Endothelial cell of umbilical vein (primary cell): Measurements from ENCODE around the gene SEC22C. TPM values are rescaled to one million over a fixed set of nuclear protein-coding genes. Genes with fewer than 3 reads are reported as not detected.

Experiments
- BruUV-seq: library from RNA; stranded (reverse); fragments of 400-500 nt; replicated peaks from 2 replicates; lab custom pipeline; 2021; lab: Mats Ljungman, UMichigan
- CTCF ChIA-PET: fragments of 300-600, 350-600 bp; sonication (Branson Sonifier 250); formaldehyde crosslinking; loops from one replicate; lab custom pipeline; 2021; ENCODE audit warnings: antibody characterized with exemption, inconsistent platforms; lab: Charles Lee
- POLR2A ChIA-PET: fragments of 300-600, 350-600 bp; sonication (Branson Sonifier 250); formaldehyde crosslinking; loops from one replicate; lab custom pipeline; 2021; ENCODE audit warnings: antibody characterized with exemption, inconsistent platforms; lab: Charles Lee
- DNase-seq: peaks from one replicate; pipeline ENCODE4 v3.0.0-alpha.2; 2011; ENCODE audit warnings: low read depth, low spot score
- FAIRE-seq: peaks from 2 replicates; lab custom pipeline; 2011; peaks lifted over from hg19 to GRCh38; lab: Jason Lieb, UNC
- H2AFZ ChIP-seq: 2 replicates; pipeline ENCODE4 v1.6.0; 2012; ENCODE audit warnings: low read depth, low read length, control low read depth, inconsistent platforms
- H3K27ac ChIP-seq: 2 replicates; pipeline ENCODE4 v1.5.1; 2011; ENCODE audit warnings: low read depth, mild to moderate bottlenecking, control low read depth, low read length, moderate library complexity; ENCODE audit not compliant: insufficient read depth
- H3K27me3 ChIP-seq, 2 experiments: 2 replicates each; pipeline versions ENCODE4 v1.6.0 to v1.6.1; 2011; ENCODE audit warnings: low read length in 2 of 2, mixed read lengths in 1 of 2; ENCODE audit not compliant: control insufficient read depth in 2 of 2, insufficient read depth in 2 of 2
- H3K36me3 ChIP-seq, 2 experiments: 2 replicates in 1 of 2; 3 replicates in 1 of 2; pipeline ENCODE4 v1.5.1; 2011; ENCODE audit warnings: low read length in 2 of 2, mild to moderate bottlenecking in 1 of 2, moderate library complexity in 1 of 2; ENCODE audit not compliant: control insufficient read depth in 2 of 2, insufficient read depth in 2 of 2; ENCODE audit errors: extremely low read depth in 1 of 2
- H3K4me1 ChIP-seq: 3 replicates; pipeline ENCODE4 v1.5.1; 2011; ENCODE audit warnings: mild to moderate bottlenecking, low read length; ENCODE audit not compliant: control insufficient read depth, insufficient read depth; ENCODE audit errors: extremely low read depth
- H3K4me2 ChIP-seq: 2 replicates; pipeline ENCODE4 v1.6.1; 2011; ENCODE audit warnings: low read length, control low read depth, mixed read lengths; ENCODE audit not compliant: insufficient read depth
- H3K4me3 ChIP-seq, 3 experiments: fragments of 200-600 bp in 1 of 3; sonication (generic), shearing (Covaris generic) in 1 of 3; replicated peaks in 1 of 3; 2 replicates each; pipeline ENCODE4 v1.5.1; 2011 to 2016; ENCODE audit warnings: control low read depth in 3 of 3, low read length in 3 of 3, mild to moderate bottlenecking in 2 of 3, inconsistent platforms in 1 of 3, low read depth in 1 of 3, moderate library complexity in 1 of 3; ENCODE audit not compliant: insufficient read depth in 1 of 3
- H3K79me2 ChIP-seq: 2 replicates; pipeline ENCODE4 v1.6.0; 2012; ENCODE audit warnings: low read length, inconsistent platforms; ENCODE audit not compliant: control insufficient read depth, insufficient read depth
- H3K9ac ChIP-seq: replicated peaks from 2 replicates; pipeline ENCODE3; 2011; ENCODE audit warnings: low read length, control low read depth; ENCODE audit not compliant: insufficient read depth; ENCODE audit errors: extremely low read depth
- H3K9me1 ChIP-seq: replicated peaks from 3 replicates; pipeline ENCODE4 v1.6.0; 2011; ENCODE audit warnings: mild to moderate bottlenecking, low read length; ENCODE audit not compliant: control insufficient read depth, insufficient read depth; ENCODE audit errors: extremely low read depth
- H3K9me3 ChIP-seq: replicated peaks from 2 replicates; pipeline ENCODE4 v1.5.1; 2012; ENCODE audit warnings: low read length, inconsistent platforms; ENCODE audit not compliant: control insufficient read depth, insufficient read depth
- H4K20me1 ChIP-seq: replicated peaks from 2 replicates; pipeline ENCODE3; 2011; ENCODE audit warnings: mild to moderate bottlenecking, low read length; ENCODE audit not compliant: control insufficient read depth, insufficient read depth; ENCODE audit errors: extremely low read depth
- EZH2 ChIP-seq: IDR thresholded peaks from 2 replicates; pipeline ENCODE4 v1.6.1; 2012; ENCODE audit warnings: borderline replicate concordance, low read depth, mild to moderate bottlenecking, moderate library complexity, low read length, inconsistent platforms; ENCODE audit not compliant: severe bottlenecking
- FOS ChIP-seq: IDR thresholded peaks from 2 replicates; pipeline ENCODE4 v1.6.1; 2011; ENCODE audit warnings: mild to moderate bottlenecking, low read length, moderate library complexity, borderline replicate concordance; ENCODE audit not compliant: insufficient read depth
- GATA2 ChIP-seq: IDR thresholded peaks from 2 replicates; pipeline ENCODE4 v1.7.0; 2011; ENCODE audit warnings: low read depth, mild to moderate bottlenecking, moderate library complexity, mixed read lengths, low read length; ENCODE audit not compliant: insufficient read length, insufficient read depth
- JUN ChIP-seq: IDR thresholded peaks from 2 replicates; pipeline ENCODE4 v1.6.1; 2011; ENCODE audit warnings: borderline replicate concordance, low read depth; ENCODE audit not compliant: insufficient read length, insufficient read depth
- MYC ChIP-seq: IDR thresholded peaks from one replicate; pipeline ENCODE4 v1.6.1; 2011; ENCODE audit warnings: mild to moderate bottlenecking, low read depth, low read length
- POLR2A ChIP-seq: IDR thresholded peaks from 2 replicates; pipeline ENCODE4 v1.6.1; 2012; ENCODE audit warnings: low read depth, mild to moderate bottlenecking, control low read depth, low read length
- POLR2AphosphoS5 ChIP-seq: IDR thresholded peaks from 2 replicates; pipeline ENCODE4 v1.6.1; 2012; ENCODE audit warnings: low read depth, mild to moderate bottlenecking, control low read depth, low read length, moderate library complexity; ENCODE audit not compliant: insufficient read depth
- dilution Hi-C: fragments of 300-500 bp; cut with MboI; formaldehyde crosslinking; loops from one replicate; pipeline ENCODE4 v1.15.0; 2019; ENCODE audit warnings: low sequenced_read_pairs; ENCODE audit not compliant: extremely low pct_ligation_motif_present
- intact Hi-C: fragments of 100-400 bp; cut with micrococcal nuclease; formaldehyde crosslinking; loops from one replicate; pipeline ENCODE4 v1.10.0; 2022
- polyA plus RNA-seq, 4 experiments: library from polyadenylated mRNA; depleted of rRNA in 3 of 4; stranded (reverse) in 3 of 4; unstranded in 1 of 4; fragments of >200 nt; gene quantifications; 2 replicates each; pipeline versions ENCODE4 v1.2.1 to v1.2.3, GENCODE V29; 2011 to 2012; ENCODE audit warnings: missing spikeins in 1 of 4
- total RNA-seq: library from RNA; stranded (reverse); gene quantifications from 2 replicates; pipeline ENCODE4 v1.2.3, GENCODE V29; 2021
- TF ChIP-seq, protein P1 (sequence below), 2 donors: IDR thresholded peaks; 1 replicate in 1 of 2; 2 replicates in 1 of 2; pipeline ENCODE4 v1.5.1; 2011; ENCODE audit warnings: low read length in 2 of 2, mild to moderate bottlenecking in 2 of 2, moderate library complexity in 2 of 2, control low read depth in 1 of 2, inconsistent platforms in 1 of 2, low read depth in 1 of 2; ENCODE audit not compliant: insufficient read depth in 1 of 2; ENCODE audit errors: extremely low read depth in 1 of 2
- TF ChIP-seq, protein P2 (sequence below): IDR thresholded peaks from 2 replicates; pipeline ENCODE4 v1.6.1; 2011; ENCODE audit not compliant: insufficient read depth, insufficient read length

Gene SEC22C
- total and polyA plus RNA-seq, 2 donors (not counting 3 experiments of a cell fraction or from before 2014, with no cell fraction given) = 43.9 to 61.9 TPM

DNA sequence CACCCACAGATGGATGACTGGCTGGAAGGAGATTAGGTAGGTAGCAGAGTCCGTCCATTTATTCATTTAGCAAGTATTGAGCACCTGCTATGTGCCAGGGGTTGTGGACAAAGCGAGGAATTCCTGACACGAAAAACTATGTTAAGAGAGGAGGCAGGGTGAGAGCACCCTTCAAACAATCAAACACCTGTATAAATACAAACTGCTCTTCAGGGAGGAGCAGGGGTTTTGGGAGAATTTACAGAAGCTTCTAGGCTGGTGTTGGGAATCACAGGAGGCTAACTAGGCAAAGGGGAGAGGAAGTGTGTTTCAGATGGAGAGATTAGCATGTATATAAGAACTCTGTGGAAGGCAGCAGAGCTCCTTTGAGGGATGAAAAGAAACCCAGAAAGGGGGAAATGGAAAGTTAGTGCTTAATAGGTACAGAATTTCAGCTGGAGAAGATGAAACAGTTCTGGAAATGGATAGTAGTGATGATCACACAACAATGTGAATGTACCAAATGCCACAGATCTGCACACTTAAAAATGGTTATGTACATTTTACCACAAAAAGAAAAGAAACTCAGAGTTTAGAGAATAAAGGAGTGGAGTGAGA, 805 bp upstream of the SEC22C start:
- Histone ChIP-seq H2AFZ (peak overlapping the region; percentile 96), H4K20me1 (no peaks in the 10 kb centered on the region), H3K9me3 (no peaks in the 10 kb centered on the region), H3K36me3 (no peaks in the 10 kb centered on the region), H3K4me3 (peak overlapping the region; percentile 80 to 82 (median 81)), H3K4me1 (peaks cover 18% of the 10 kb centered on the region), H3K9ac (peak overlapping the region; percentile 86), H3K27ac (peak overlapping the region; percentile 70), H3K79me2 (peaks cover 34% of the 10 kb centered on the region), H3K27me3 (no peaks in the 10 kb centered on the region), H3K4me2 (peak overlapping the region; percentile 66), H3K9me1 (no peaks in the 10 kb centered on the region)
- no peak for DNase-seq
- intact Hi-C loops = loop anchor here (1.0 to 2.0 kb wide), 3 partner anchors 8 to 72 kb away; partner anchors contain the start of genes NKTR and SS18L2
- no peak for FAIRE-seq
- CTCF ChIA-PET = interaction anchor here (0.9 to 1.3 kb wide), 4 partner anchors 18 to 70 kb away, joined by 3 to 4 read pairs (median 3); partner anchors contain the start of gene NKTR
- no peak for TF ChIP-seq JUN
- no peak for TF ChIP-seq EZH2
- TF ChIP-seq GATA2 = peak; percentile 24
- no peak for TF ChIP-seq FOS
- dilution Hi-C loops = no loop called here
- BruUV-seq = TSS peak; percentile 71
- POLR2A ChIA-PET = interaction anchor here (1.6 kb wide), 1 partner anchor 18 kb away, joined by 4 read pairs; the partner anchor contains the start of gene NKTR

DNA sequence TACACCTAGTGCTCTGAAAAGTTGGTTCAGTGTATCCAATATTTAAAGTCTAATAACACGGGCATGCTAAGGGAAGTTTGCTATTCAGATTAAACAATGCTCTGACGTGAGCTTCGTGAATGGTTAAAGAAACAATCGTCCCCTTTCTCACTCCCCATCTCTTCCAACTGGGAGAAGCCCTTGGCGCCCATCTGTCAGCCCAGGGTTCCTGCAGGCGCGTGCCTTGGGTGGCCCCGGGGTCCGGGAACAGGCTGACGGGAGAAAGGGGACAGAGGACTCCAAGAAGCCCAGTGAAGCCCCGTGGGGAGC, 413 bp downstream of the SEC22C start:
- H3K9ac ChIP-seq = peak overlapping the region; percentile 86
- no peaks in the 10 kb centered on the region for H3K9me3 ChIP-seq
- POLR2A ChIA-PET = no interaction called here
- BruUV-seq = no TSS peak
- H3K79me2 ChIP-seq = peaks cover 44% of the 10 kb centered on the region
- peak overlapping the region; percentile 96 for H2AFZ ChIP-seq
- dilution Hi-C loops (no loop called here), intact Hi-C loops (loop anchor here (1.0 kb wide), 1 partner anchor 9 kb away; no protein-coding TSS in a partner anchor)
- H3K27ac ChIP-seq = peak overlapping the region; percentile 70
- peak overlapping the region; percentile 80 to 82 (median 81) for H3K4me3 ChIP-seq
- CTCF ChIA-PET = interaction anchor here (0.9 to 1.8 kb wide), 7 partner anchors 10 to 53 kb away, joined by 3 to 8 read pairs (median 4); partner anchors contain the start of genes NKTR and SS18L2
- TF ChIP-seq, protein P1, sequence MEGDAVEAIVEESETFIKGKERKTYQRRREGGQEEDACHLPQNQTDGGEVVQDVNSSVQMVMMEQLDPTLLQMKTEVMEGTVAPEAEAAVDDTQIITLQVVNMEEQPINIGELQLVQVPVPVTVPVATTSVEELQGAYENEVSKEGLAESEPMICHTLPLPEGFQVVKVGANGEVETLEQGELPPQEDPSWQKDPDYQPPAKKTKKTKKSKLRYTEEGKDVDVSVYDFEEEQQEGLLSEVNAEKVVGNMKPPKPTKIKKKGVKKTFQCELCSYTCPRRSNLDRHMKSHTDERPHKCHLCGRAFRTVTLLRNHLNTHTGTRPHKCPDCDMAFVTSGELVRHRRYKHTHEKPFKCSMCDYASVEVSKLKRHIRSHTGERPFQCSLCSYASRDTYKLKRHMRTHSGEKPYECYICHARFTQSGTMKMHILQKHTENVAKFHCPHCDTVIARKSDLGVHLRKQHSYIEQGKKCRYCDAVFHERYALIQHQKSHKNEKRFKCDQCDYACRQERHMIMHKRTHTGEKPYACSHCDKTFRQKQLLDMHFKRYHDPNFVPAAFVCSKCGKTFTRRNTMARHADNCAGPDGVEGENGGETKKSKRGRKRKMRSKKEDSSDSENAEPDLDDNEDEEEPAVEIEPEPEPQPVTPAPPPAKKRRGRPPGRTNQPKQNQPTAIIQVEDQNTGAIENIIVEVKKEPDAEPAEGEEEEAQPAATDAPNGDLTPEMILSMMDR (IDR thresholded peaks at IDR 0.05; ENCODE audit: extremely low read depth in 1 of 2, insufficient read depth in 1 of 2, low read depth in 1 of 2, low read length in 2 of 2) = no peak
- TF ChIP-seq JUN (no peak), GATA2 (no peak), POLR2AphosphoS5 (no peak), FOS (no peak), EZH2 (no peak), POLR2A (no peak), MYC (no peak)
- TF ChIP-seq, protein P2, sequence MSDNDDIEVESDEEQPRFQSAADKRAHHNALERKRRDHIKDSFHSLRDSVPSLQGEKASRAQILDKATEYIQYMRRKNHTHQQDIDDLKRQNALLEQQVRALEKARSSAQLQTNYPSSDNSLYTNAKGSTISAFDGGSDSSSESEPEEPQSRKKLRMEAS = no peak
- peak overlapping the region; percentile 70 for H3K4me2 ChIP-seq
- H3K27me3 ChIP-seq = no peaks in the 10 kb centered on the region
- no peaks in the 10 kb centered on the region for H3K9me1 ChIP-seq
- H3K4me1 ChIP-seq = peaks cover 18% of the 10 kb centered on the region
- no peaks in the 10 kb centered on the region for H4K20me1 ChIP-seq
- no peak for DNase-seq
- no peak for FAIRE-seq
- no peaks in the 10 kb centered on the region for H3K36me3 ChIP-seq
